ENCODE measurements around the gene DCTPP1.
"Not testable (repeated sequence)": the region's sequence is repeated elsewhere in the genome, so short reads cannot be mapped to it uniquely, and the experiment has no call there.

The DCTPP1 gene

DNA sequence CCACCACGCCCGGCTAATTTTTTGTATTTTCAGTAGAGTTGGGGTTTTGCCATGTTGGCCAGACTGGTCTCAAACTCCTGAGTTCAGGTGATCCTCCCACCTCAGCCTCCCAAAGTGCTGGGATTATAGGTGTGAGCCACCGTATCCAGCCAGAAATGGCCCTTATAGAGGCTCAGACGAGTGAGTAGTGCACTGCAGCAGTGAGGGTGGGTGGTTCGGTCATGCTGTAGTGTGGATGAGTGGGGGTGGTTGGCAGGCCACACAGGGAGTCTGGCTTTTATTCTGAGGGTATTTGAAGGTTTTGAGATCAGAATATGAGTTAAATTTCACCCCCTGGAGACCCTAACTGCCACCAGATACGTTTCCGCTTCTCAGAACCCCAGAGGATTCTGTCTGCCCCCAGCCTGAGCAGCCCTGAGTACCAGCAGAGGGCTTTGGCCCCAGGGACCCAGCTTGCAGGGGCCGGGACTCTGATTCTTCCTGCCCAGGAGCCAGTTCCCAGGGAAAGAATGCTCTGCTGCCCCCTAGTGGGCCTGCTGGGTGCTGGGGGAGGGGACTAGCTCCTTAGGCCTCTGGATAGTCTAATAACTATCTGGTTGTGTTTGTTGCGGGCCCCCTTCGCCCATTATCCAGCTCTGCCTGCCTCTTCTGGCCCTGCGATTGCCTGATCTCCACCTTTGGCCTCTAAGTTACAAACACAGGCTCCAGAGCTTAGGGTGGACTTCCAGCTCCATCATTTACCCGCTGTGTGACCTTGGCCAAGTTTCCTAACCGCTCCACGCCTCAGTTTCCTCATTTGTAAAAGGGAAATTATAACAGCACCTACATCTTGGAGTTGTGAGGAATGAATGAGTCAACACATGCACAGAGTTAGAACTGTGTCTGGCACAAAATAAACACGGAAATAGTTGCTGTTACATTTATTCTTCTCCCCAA lies 20.4 kb downstream of the DCTPP1 start:
- peak; percentile 50 for DNase-seq

DNA sequence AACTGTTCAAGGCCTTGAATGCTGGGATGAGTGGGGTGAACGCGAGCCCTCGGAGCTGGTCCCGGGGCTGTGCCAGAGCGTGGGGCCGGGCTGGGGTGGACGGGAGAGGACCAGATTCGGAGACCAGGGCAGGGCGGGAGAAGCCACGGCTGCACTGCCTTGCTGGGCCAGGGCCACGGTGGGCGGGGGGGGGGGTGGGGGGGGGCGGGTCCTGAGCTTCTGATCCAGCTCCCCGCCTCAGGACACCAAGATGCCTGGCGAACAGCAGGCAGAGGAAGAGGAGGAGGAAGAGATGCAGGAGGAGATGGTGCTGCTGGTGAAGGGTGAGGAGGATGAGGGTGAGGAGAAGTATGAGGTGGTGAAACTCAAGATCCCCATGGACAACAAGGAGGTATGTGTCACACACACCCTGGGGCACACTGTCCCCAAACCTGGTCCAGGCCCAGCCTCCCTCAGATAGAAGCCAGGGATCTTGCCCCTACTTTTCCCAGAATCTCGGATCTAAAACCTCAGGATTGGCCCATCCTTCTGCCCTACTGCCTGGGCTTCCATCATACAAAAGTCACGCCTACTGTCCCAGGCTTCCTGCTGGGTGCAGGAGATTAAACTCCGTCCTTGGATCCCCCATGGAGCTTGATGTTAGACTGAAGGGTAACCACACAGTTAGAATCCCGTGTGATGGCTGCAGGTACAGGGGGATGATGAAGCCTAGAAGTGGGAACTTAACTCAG lies 21.9 kb downstream of the DCTPP1 start:
- DNase-seq, result no peak

DNA sequence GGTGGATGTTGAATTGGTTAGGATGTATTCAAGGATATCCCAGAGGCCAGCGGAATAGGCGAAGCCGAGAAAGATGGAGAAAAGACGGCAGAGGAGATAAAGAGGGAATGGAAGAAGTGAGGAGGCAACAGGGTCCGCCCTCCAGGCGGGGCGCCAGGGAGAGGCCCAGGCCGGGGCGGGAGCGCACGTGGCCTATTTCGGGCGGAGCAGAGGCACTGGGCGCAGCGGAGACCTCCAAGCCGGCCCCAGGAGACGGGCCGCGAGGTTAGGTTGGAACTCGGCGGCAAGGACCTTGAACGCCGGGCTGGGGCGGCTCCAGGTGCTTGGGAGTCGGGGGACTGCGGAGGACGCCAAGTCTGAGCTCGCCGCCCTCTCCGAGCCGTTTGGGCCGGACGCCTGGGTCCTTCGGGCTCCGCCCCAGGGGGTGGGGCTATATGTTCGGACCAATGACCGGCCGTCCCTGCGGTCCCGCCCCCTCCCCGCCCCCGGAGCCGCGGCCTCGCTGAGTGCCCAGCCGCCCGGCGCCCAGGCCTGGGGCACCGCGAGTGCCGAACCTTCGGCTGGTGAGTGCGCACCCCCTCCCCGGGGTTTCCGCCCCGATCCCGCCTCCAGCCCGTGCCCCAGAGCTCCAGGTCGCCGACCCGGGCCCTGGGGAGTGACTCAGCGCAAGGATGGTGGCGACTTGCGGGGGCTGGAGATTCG lies 22.6 kb downstream of the DCTPP1 start, which contains the start of gene ZNF771:
Gene ZNF771, plus strand, starts transcription at position 505 of the 702 bp plus-strand sequence. CDS start 448 bp downstream, outside the sequence.
- DNase-seq, result peak; percentile 43

GRCh38 chr16:30406795-30407101 lies 23.1 kb downstream of the DCTPP1 start:
- no peak for DNase-seq

DNA sequence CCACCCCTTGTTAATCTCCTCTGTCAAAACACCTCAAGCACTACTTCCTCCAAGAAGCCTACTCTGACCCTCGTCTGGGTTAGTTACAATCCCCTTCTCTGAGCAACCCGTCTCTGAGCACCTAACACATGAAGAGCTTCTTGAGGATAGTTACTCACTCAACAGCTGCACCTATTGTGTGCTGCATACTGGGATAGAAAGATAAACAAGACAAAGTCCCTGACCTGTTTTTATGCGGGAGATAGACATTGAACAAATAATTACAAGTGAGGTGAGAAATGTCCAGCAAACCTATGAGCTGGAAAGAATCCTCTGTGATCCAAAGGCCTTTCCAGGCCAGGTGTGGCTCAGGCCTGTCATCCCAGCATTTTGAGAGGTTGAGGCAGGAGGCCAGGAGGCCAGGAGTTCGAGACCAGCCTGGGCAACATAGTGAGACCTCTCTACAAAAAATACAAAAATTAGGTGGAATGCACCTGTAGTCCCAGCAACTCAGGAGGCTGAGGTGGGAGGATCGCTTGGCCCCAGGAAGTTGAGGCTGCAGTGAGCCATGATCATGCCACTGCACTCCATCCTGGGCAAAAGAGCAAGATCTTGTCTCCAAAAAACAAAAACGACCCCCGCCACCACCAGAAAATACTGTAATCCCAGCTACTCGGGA lies 27.9 kb downstream of the DCTPP1 start:
- DNase-seq, result no peak

- no peak for DNase-seq
Observed at GRCh38 chr16:30399435-30400186, 30.2 kb downstream of the DCTPP1 start.

DNA sequence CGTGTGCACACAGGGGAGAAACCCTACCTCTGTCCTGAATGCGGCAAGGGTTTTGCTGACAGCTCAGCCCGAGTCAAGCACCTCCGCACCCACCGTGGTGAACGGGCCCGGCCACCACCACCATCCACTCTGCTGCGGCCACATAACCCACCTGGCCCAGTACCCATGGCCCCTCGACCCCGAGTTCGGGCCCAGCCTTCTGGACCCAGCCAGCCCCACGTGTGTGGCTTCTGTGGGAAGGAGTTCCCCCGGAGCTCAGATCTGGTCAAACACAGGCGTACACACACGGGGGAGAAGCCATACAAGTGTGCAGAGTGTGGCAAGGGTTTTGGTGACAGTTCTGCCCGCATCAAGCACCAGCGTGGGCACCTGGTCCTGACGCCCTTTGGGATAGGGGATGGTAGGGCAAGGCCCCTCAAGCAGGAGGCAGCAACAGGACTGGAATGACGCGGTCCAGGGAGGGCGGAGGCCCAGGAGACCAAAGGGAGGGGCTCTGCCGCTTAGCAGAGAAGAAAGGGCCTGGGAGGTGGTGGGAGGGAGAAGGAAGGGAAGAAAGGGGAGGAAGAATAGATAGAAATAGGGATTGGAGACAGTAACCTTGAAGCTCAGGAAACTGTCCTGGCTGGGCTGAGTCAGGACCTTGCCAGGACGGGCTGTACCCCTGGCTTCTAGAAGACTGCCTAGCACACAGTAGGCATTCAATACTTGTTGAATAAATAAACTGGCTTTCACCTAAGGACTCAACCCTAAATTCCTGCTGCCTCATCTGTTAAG lies 31.0 kb downstream of the DCTPP1 start:
- no peak for DNase-seq

DNA sequence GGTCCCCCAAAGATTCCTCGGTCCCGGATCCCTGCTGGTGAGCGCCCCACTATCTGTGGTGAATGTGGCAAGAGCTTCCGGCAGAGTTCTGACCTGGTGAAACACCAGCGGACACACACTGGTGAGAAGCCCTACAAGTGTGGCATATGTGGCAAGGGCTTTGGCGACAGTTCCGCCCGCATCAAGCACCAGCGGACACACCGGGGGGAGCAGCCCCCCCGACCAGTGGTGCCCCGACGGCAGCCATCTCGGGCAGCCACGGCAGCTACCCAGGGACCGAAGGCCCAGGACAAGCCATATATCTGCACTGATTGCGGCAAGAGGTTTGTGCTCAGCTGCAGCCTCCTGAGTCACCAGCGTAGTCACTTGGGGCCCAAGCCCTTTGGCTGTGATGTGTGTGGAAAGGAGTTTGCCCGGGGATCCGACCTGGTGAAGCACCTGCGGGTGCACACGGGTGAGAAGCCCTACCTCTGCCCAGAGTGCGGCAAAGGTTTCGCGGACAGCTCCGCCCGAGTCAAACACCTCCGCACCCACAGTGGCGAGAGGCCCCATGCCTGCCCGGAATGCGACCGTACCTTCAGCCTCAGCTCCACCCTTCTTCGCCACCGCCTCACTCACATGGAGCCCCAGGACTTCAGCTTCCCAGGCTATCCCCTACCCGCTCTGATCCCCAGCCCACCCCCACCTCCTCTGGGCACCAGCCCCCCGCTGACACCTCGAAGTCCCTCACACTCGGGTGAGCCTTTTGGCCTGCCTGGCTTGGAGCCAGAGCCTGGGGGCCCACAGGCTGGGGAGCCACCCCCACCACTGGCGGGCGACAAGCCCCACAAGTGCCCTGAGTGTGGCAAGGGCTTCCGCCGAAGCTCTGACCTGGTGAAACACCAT lies 31.8 kb downstream of the DCTPP1 start:
- no peak for DNase-seq

DNA sequence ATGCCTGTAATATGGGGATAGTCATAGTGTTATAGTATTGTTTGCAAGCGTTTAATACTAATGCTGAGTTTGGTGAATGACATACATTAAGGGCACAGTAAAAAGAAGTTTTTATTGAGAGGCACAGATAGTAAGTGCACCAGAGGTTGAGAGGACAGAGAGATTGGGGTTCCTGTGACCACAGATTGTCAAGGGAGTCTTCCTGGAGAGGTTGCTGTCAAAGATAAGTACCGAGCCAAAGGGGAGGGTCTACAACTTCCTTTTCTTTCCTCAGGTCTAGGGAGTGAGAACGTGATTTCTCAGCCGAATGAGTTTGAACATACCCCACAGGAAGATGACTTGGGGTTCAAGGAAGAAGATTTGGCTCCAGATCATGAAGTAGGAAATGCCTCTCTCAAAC lies 32.8 kb downstream of the DCTPP1 start:
- DNase-seq, result no peak

GRCh38 chr16:30396627-30397026 lies 33.2 kb downstream of the DCTPP1 start:
- not testable (repeated sequence) for DNase-seq

GRCh38 chr16:30395992-30396585 lies 33.7 kb downstream of the DCTPP1 start:
- no peak for DNase-seq

- DNase-seq, result peak; percentile 61
Observed at GRCh38 chr16:30395155-30395991, 34.5 kb downstream of the DCTPP1 start, which contains the start of gene ZNF48. Gene ZNF48 (plus strand): TSS chr16:30395420. CDS start chr16:30395795, 375 bp downstream.

DNA sequence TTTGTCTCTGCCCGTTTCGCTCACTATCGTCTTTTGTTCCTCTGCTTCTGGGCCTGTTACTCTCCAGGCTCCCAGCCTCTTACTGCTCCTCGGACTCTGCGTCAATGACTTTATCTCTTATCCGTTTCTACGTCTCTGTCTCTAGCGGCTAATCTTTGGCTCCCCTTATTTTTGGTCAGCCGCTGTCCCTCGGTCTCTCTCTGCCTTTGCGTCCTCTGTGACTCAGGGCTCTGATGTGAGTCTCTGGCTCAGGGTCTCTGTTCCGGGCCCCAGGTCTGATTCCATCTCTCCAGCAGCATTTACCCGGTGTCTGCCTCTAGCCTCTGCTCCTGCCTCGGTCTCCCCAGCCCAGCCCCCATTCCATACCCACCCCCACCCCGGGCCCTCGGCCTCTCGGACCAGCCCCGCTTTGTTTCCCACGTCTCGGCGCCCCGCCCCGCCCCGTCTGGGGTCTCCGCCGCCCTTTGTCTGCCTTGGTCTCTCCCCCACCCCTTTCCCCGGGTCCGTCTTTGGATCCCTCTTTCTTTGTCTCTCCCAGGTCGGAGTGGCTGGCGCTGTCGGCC lies 35.2 kb downstream of the DCTPP1 start:
- DNase-seq, result no peak

DNA sequence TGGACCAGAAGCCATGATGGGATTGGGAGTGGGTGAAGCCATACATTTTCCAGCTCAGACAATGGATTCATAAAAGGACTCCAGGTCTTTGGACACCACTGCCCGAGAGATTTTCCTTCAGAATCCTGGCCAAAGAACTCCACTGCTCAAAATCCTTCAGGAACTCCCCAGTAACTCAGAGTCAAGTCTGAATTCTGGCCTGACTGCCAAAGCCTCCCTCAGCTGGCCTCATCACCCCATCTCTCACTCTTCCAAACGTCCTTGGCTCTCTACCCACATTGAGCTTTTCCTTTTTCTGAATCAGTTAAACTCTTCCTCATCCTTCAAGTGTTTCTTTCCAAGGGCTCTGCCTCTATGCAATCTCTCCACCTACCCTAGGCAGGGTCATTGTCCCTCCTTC lies 46.3 kb downstream of the DCTPP1 start:
- DNase-seq, result no peak

- no peak for DNase-seq
Observed at GRCh38 chr16:30382111-30382881, 47.5 kb downstream of the DCTPP1 start, which contains the start of gene SEPTIN1. Gene SEPTIN1 (minus strand): TSS chr16:30382561. CDS start chr16:30382542, 19 bp downstream.

DNA sequence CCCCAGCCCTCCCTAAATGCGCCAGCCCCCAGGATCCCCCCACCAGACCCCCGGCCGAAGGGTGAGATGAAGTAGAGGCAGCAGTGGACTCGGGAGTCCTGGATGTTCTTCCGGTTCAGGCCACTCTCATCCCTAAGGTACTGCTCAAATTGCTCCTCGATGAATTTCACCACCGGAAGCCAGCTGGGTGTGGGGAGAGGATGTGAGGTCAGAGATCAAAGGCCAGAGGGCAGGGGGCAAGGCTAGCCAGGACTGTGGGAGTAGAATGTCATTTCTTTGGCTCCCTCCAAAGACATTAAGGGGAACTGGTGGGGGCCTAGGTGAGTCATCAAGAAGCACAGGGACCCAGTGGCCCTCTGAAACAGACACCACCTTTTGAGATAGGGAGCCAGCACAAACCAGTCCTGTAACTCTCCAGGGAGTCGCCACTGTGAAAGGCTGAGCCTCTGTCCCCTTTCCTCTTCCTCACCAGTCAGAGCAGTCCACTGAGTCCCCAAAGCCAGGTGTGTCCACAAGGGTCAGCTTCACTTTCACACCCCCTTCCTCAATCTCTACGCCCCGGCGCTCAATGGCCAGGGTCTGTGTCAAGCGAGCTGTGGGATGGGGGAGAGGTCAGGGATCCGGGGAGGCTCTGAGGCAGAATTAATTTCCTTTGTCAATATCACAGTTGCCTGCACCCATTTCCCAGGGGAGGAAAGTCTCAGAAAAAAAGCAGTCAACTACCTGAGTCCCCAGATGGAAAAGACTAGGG lies 48.4 kb downstream of the DCTPP1 start:
- DNase-seq, result no peak

DNA sequence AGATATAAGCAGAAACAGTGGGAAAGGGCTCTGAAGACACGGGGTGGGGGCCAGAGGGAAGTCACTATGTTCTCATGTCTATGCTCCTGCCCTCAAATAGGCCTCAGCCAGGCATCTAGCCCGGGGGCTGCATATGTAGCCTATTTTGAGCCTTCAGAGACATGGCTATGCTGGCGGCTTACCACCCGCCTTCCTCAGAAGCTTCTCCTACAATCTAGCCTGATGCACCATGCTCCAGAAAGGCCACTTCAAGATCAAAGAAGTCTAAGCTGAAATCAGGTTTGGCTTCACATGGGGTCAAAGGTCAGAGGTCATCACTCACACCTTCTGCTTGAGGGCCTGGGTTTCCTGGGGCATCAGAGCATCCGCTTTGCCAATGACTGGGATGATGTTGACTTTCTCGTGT lies 49.0 kb downstream of the DCTPP1 start:
- no peak for DNase-seq

Data from NCI-H1436 treated with DMSO at 0.1 percent for 48 hours (cell line).